GM11168 (cell line): Measurements from ENCODE around the gene FAM156B.
"Not testable (repeated sequence)": the region's sequence is repeated elsewhere in the genome, so short reads cannot be mapped to it uniquely, and the experiment has no call there.

Experiments
- in situ Hi-C: fragments of 300-500 bp; cut with MboI; formaldehyde crosslinking; loops from one replicate; pipeline ENCODE4 v1.12.0; 2022; ENCODE audit warnings: low sequenced_read_pairs; ENCODE audit not compliant: unreplicated experiment

The FAM156B gene

GRCh38 chrX:52896855-52897709 lies at the start of gene FAM156B:
TSS of gene FAM156B (plus strand) at chrX:52897330. CDS start at chrX:52907226, 9,896 bp downstream.
- in situ Hi-C loops: not testable (repeated sequence)

- in situ Hi-C loops: no loop called here
Measured at GRCh38 chrX:52852110-52852860, 44.8 kb upstream of the FAM156B start.

- in situ Hi-C loops: not testable (repeated sequence)
Measured at GRCh38 chrX:52856991-52857525, 40.1 kb upstream of the FAM156B start.

- in situ Hi-C loops: no loop called here
Measured at GRCh38 chrX:52865343-52865998, 31.7 kb upstream of the FAM156B start.

- in situ Hi-C loops: no loop called here
Measured at GRCh38 chrX:52867610-52868348, 29.4 kb upstream of the FAM156B start, which contains the start of gene XAGE3. TSS of gene XAGE3 (minus strand) at chrX:52868083. CDS start at chrX:52867133, 950 bp downstream.

- in situ Hi-C loops: no loop called here
Measured at GRCh38 chrX:52870046-52870445, 27.1 kb upstream of the FAM156B start.

- in situ Hi-C loops: not testable (repeated sequence)
Measured at GRCh38 chrX:52873825-52874224, 23.3 kb upstream of the FAM156B start.

GRCh38 chrX:52874661-52875060 lies 22.5 kb upstream of the FAM156B start:
- in situ Hi-C loops: no loop called here

- in situ Hi-C loops: not testable (repeated sequence)
Measured at GRCh38 chrX:52875436-52875835, 21.7 kb upstream of the FAM156B start.

GRCh38 chrX:52876386-52876785 lies 20.7 kb upstream of the FAM156B start:
- in situ Hi-C loops: not testable (repeated sequence)

GRCh38 chrX:52887459-52887858 lies 9.7 kb upstream of the FAM156B start:
- in situ Hi-C loops: not testable (repeated sequence)

- in situ Hi-C loops: not testable (repeated sequence)
Measured at GRCh38 chrX:52888090-52888489, 9.0 kb upstream of the FAM156B start.

- in situ Hi-C loops: not testable (repeated sequence)
Measured at GRCh38 chrX:52896438-52896837, 692 bp upstream of the FAM156B start.

- in situ Hi-C loops: not testable (repeated sequence)
Measured at GRCh38 chrX:52905531-52905930, 8.4 kb downstream of the FAM156B start.

GRCh38 chrX:52906072-52906471 lies 8.9 kb downstream of the FAM156B start:
- in situ Hi-C loops: not testable (repeated sequence)

GRCh38 chrX:52907137-52907536 lies 10.0 kb downstream of the FAM156B start:
- in situ Hi-C loops: not testable (repeated sequence)

GRCh38 chrX:52907900-52908299 lies 10.8 kb downstream of the FAM156B start:
- in situ Hi-C loops: not testable (repeated sequence)

GRCh38 chrX:52909313-52909969 lies 12.3 kb downstream of the FAM156B start:
- in situ Hi-C loops: not testable (repeated sequence)

GRCh38 chrX:52913681-52914080 lies 16.6 kb downstream of the FAM156B start:
- in situ Hi-C loops: not testable (repeated sequence)
